Activated CD4-positive, alpha-beta T cell treated with anti-CD3 and anti-CD28 coated beads, Interleukin-10, Interleukin-2, amounts not matched to agents 100 ng/mL and 50 ng/mL, durations not matched to agents 16 hours and 8 hours (primary cell): ENCODE results near the gene WNT3A.
"Not testable (repeated sequence)": the region's sequence is repeated elsewhere in the genome, so short reads cannot be mapped to it uniquely, and the experiment has no call there.

Experiments
- DNase-seq: peaks from one replicate; pipeline ENCODE4 v3.0.0-alpha.2; 2020

The WNT3A gene

GRCh38 chr1:228011721-228012311 lies 5.0 kb downstream of the WNT3A start:
- no peak for DNase-seq

GRCh38 chr1:228012555-228012954 lies 5.8 kb downstream of the WNT3A start:
- DNase-seq, result no peak

GRCh38 chr1:228013131-228013934 lies 6.5 kb downstream of the WNT3A start:
- no peak for DNase-seq

DNA sequence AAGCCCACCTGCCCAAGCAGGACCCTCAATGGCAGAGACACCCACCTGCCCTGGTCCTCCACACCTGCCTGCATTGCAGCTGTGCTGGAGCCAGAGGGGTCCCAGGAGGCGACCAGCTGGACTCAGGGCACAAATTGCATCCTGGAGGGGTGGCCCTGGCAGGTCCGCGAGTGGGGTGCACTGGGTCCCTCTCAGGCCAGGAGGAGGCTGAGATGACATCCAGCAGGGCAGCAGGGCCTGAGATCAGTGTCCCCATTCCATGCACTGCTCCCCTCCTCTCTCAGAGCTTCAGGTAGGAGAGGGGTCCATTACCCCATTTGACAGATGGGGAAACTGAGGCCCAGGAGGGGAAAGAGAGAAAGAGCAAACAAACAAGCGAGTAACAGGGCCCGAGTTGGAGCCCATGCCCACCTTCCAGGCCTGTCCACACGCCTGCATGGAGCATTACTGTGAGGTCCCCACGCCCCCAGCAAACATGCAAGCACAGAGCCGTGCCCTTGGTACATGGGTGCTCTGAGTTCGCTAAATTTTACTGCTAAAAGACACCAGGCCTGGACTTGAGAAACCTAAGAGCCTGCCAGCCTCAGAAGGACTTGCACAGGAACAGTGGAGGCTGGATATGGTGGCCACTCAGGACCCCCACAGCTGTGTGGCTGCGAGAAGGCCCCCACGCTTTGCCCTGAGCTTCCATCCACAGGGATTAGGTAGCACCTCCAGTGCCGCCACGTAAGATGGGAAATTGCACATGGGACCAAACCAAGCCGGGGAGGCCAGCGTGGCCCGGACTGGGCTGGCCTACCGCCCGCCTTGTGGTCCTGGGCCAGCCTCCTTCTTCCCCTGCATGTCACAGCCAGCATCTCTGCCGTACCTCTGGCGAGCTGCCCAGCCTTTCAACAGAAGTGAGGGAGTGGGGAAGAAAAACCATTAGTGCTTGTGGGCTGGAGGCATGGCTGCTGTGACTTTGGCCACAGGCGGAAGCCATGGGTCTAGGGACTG lies 7.4 kb downstream of the WNT3A start:
- no peak for DNase-seq

DNA sequence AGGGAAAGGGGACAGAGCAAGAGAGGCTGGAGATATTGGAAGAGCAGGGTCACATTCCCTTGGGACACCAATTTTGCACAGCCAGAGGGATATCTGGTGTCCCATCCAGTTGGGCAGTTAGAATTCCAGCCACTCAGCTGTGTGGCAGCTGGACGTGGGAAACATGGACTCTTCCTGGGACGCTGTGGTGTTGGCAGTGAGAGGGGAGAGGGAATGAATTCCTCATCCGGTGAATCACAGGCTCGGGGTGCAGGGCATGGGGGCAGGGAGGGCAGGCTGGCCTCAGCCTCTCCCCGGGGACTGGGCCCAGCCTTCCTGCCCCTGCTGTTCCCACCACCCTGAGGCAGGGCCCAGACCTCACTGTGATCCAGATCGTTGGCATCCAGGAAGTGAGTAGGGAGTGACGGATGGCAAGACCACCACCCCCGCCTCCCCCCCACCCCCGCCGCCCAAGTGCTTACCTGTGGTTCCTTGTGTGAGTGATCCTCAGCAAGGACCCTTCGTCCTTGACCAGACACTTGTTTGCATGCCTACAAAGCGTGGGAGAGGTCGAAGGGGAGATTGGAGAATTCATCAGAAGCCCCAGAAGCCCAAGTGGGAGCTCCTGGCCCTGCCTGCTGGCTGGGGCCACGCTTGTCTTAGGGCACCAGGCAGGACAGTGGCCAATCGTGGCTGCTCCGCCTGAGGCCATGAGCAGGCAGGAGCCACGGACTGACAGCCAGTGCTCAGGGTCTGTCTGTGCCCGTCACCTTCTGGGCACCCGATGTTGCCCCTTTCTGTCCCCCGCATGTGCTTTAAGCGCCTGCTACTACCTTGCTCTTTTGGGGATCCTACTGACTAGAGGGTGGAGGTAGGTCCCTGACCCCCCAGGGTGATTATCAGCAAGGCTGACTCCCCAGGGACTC lies 8.7 kb downstream of the WNT3A start:
- no peak for DNase-seq

GRCh38 chr1:228016181-228016510 lies 9.3 kb downstream of the WNT3A start:
- no peak for DNase-seq

DNA sequence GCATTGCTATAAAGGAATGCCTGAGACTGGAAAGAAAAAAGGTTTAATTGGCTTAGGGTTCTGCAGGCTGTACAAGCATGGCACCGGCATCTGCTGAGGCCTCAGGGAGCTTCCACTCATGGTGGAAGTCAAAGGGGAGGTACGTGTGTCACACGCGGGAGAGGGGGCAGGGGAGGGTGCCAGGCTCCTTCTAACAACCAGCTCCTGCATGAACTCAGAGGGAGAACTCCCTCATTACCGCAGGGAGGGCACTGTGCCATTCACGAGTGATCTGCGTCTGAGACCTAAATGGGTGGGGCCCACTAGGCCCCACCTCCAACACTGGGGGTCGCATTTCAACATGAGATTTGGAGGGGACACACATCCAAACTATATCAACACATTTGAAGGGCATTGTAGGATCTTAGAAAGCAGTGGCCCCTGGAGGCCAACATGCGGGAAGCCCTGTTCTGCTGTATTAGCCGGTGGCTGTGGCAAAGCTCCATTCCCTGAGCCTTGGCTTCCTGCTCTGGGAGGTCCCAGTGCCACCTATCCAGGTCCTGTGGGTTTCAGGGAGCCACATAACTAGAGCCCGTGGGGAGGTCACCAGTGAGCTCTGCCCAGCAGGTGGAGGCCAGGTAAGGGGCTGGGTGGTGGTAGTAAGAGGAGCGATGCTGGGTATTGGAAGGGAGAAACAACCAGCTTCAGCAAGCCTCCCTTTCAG lies 10.0 kb downstream of the WNT3A start:
- DNase-seq, result no peak

GRCh38 chr1:228017356-228018124 lies 10.7 kb downstream of the WNT3A start:
- no peak for DNase-seq

DNA sequence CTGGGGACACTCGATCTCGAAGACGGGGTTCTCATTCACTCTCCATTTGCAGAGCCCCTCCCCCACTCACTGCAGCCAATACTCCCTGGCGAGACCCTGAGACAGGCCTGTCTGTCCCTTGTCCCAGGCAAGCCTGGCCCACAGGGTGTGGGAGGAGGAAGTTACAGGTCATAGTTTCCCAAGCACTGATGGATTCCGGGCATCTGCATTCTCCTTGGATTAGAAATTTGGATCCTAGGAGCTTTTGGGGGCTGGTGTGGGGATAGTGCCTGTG lies 11.3 kb downstream of the WNT3A start:
- no peak for DNase-seq

DNA sequence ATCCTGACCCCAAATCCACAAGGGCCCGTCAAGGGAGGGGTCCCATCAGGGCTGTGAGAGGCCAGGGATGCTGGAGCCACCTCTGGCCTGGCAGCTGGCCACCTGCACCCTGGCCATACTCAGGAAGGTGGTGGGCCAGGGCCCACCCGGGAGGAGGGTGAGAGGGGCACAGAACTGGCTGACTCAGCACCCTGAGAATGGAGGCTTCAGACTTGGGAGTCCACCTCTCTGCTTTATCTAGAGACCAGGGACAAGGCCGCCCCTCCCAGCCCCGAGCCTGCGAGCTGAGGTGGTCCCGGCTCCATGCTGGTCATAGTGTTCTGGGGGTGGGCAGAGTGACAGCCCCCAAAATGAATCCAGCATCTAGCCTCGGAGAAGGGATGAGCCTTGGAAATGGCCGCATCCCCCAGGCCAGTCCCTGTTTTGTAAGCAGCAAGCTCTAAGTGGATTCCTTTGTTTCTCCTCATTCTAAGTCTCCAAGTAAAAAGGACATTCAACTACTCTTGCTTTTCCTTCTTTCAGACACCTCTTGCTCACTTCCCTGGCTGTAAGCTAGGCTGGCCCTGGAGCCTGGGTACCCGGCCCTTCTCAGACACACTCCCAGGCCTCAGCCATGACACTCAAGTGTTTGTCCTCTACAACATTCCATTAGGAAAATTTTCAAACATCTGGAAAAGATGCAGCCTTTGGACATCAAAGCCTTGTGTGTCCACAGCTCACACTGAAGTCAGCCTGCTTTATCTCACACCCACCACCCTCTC lies 12.3 kb downstream of the WNT3A start:
- no peak for DNase-seq

- DNase-seq, result not testable (repeated sequence)
Observed at GRCh38 chr1:228019722-228020083, 12.9 kb downstream of the WNT3A start.

DNA sequence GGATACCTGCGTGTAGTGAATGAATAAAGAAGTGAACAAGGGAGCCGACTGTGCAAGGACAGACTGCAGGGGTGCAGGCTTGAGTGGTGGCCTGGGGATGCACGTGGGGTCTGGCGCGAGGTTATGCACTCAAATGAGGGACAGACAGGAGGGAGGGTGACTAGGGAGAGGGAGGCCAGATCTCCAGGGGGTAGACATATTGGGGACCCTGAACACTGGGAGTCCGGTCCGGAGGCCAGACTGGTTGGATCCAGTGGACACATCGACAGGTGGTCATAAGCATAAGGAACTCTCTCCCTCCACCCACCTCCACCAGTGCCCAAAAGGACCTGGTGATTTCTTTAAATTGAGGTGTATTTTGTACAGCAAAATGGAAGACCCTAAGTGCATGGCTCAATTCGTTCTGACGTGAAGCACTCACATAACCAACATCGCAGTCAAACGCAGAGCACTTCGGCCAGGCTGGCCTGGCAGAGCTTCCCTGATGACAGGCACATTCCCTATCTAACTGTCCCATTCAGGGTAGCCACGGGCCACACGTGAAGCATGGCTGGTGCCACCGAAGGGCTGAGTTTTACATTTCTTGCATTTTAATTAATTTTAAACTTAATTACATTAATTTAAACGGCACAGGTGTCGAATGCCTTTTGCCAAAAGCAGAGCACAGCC lies 14.0 kb downstream of the WNT3A start:
- DNase-seq, result no peak

DNA sequence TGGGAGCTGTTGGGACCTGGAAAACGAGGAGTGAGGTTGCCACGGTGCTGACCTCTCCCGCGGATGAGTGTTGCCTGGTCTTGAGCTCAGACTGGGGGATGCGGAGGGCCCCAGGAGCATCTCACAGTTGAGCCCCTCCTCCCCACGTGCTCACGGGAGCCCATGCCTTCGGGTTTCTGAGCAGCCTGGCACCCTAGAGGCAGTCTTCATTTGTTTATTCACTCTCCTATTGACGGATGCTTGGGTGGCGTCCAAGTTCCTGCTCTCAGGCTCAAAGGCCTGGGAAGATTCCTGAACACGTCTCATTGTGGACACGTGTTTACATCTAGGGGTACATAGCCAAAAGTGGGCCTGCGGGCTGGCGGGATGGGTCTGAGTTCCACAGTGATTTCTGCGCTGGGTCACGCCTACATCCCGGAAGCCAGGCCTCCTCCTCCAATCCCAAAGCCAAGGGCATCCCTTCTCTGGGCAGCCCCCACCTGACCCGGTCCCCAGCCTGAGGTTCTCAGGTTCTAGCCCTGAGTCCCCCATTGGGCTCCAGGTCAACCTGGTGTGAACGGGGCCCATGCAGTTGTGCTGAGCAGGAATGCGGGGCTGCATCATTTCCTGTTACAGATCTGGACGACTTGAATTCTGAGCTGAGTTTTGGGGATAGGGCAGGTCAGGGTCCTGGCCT lies 14.7 kb downstream of the WNT3A start:
- no peak for DNase-seq

- no peak for DNase-seq
Observed at GRCh38 chr1:228022571-228023293, 15.9 kb downstream of the WNT3A start.

- no peak for DNase-seq
Observed at GRCh38 chr1:228023294-228023639, 16.5 kb downstream of the WNT3A start.

GRCh38 chr1:228029281-228029680 lies 22.5 kb downstream of the WNT3A start:
- DNase-seq, result no peak

- no peak for DNase-seq
Observed at GRCh38 chr1:228030451-228031201, 23.8 kb downstream of the WNT3A start.
